HT-29 (cell line): ENCODE results near the gene RBM38. TPM values are rescaled to one million over a fixed set of nuclear protein-coding genes. Genes with fewer than 3 reads are reported as not detected.

Experiments
- DNase-seq: peaks from one replicate; pipeline ENCODE4 v3.0.0-alpha.2; 2015; ENCODE audit warnings: low spot score
- total RNA-seq: library from RNA; depleted of rRNA; stranded (reverse); fragments of >200 nt; shearing (Covaris generic); gene quantifications from 2 replicates; pipeline ENCODE4 v1.2.3, GENCODE V29; 2014

Gene RBM38
- total RNA-seq, 1 experiment from 2014 or later = 102 TPM

DNA sequence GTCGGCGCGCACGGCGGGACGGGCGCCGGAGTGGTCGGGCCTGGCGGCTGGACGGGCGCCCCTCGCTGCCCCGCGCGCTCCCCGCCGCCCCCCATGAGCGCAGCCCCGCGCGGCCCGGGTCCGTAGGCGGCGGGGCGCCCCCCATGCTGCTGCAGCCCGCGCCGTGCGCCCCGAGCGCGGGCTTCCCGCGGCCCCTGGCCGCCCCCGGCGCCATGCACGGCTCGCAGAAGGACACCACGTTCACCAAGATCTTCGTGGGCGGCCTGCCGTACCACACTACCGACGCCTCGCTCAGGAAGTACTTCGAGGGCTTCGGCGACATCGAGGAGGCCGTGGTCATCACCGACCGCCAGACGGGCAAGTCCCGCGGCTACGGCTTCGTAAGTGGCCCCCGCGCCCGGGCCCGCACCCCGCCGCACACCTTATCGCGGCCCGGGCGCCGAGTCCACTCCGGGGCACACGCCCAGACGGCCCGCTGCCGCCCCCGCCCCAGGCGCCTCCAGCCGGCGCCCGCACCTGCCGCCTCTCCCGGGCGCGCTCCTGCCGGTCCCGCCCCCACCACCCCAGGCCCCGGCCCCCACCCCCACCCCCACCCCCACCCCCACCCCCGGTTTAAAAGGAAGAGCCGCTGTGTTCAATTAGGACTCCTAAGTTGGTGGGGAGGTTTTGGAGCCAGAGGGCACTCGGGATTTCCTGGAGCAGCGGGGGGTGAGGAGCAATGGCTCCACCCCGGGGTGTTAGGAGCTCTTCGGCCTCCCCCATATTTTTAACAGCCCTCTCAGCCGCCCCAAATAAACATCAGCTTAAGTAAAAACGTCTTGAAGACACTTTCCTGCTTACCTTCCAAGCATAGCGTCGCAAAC, 474 bp downstream of the RBM38 start:
- DNase-seq = no peak

DNA sequence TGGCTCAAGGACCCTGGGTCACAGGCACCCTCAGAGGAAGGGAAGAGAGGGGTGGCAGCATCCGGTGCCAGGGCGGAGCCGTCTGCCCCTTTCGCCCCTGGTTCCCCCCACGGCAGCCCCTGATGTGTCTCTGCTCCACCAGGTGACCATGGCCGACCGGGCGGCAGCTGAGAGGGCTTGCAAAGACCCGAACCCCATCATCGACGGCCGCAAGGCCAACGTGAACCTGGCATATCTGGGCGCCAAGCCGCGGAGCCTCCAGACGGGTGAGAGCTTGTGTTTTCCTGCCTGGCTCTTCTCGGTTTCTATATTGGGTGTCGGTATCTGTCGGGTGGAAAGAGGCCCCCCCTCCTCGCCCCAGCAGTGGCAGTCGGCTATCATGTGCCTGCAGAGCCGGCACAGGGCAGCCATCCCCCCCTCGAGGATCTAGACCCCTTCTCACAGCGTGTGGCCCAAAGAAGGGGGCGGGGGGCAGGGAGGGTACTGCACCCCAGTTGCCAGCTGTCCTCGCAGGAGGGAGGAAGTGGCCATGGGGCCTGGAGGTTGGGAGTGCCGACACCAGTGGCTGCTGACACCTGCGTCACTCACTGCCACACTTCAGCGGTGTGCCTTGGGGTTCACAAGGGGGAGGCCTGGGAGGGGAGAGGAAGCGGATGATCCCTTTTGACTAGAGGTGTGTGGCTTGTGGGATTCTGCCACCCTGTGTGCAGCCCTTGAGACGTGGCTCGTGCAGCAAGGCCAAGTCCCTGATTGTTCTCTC, 1.5 kb downstream of the RBM38 start:
- peak; percentile 38 for DNase-seq

DNA sequence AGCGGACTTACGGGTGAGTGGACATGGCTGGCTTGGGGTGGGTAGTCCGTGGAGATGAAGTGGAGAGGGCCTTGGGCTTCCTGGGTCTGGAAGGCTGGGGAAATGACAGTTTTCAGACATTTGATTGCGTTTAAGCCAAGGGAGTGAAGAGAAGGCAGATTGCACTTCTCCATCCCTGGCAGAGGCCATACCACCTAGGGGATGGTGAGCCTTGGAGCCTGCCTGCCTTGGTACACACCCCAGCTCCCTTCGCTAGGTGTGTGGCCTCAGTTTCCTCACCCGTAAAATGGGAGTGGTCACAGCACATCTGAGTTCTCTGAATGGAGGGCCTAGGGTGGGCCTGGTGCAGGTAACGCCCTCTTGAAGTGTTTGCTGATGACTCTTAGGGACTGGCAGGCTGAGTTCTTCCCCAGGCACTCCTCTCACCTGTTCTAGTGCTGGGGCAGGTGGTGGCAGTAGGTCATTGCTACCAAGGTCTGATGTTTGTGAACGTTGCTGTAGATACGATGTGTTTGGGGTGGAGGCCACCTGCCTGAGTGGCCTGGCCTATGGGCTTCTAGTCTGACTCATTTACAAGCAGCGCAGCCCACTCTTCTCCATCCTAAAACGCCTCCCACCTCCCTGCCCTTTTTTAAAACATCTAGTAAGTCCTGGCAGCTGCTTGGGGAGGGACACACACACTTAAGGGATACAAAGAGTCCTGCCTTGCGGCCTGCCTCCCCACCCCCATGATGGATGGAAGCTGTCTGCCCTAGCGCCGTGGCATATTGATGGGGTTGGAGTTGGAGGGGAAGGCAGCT, 2.3 kb downstream of the RBM38 start:
- peak; percentile 94 for DNase-seq

DNA sequence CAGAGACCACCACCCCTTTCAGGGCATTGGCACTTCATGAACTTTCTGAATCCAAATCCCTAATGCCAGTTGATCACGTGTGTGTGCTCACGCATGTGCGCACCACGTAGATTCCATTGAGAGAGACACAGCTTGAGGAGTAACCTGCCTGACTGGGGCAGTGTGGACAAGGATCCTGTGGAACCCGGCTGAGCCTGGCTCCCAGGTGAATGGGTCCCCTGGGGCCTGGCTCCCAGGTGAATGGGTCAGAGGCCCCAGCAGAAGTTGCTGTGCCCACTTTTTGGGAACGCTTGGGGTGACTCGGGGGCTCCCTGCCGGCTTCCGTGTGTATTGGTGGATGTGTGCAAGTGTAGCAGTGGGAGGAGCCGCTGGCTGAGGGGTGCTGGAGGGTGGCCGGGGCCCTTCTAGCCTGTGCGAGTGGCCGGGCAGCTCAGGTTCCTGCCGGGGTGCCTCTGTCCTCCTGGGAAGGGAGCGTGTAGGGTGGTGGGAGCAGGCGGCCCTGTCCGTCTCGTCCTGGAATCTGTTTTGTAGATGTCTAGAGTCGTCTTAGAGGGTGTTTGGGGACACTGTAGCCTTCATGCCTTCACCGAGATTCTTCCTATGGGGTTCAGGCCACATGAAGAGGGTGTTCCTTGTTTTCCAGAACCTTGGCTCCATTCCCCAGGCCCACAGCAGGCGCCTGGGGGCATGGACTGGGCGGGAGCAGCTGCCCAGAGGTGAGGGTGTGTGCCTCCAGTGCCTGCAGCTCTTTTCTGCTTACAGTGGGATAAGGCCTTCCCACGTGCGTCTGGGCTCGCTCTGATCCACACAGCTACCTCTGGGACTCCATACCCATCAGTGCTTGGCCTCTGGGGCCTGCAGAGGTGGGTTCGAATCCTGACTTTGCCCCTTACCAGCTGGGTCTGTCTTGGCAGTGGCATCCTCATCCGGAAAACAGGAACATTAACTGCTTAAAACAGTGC, 3.2 kb downstream of the RBM38 start:
- DNase-seq = no peak

DNA sequence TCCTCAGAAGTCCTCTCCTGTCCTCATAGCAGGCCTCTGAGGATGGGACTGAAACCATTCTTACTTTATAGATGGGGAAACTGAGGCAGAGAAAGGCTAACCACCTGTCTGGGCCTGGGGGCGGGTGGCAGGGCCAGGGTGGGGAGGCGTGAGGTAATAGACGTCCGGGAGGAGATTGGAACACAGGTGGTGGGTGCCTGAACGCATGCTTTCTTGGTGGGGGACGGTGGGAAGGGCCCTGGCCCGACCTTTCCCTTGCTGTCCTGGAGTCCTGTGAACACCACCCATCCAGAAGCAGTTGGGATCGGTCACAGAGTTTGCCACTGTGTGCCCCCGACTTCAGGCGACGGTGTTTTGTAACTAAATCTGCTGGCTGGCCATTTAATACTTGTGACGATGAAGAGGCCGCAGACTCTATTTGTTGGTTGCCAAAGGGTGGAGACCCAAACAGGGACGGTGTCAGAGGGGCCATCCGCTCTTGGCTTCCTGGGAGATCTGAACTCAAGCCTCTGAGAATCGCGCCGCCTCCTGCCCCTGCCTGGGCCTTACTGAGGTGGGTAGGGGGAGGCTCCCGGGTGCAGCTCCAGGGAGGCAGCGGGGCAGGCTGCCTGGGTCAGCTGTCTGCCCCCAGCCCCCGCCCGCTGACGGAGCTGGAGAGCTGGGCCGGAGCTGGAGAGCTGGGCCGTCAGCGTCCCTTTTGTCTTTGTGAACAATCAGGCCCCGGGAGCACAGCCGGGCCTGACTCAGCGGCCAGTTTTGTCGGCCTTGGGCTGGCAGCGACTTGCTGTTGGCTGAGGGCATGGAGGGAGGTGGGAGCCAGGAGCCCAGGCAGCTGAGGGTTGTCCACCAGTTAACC, 4.1 kb downstream of the RBM38 start:
- DNase-seq = no peak

DNA sequence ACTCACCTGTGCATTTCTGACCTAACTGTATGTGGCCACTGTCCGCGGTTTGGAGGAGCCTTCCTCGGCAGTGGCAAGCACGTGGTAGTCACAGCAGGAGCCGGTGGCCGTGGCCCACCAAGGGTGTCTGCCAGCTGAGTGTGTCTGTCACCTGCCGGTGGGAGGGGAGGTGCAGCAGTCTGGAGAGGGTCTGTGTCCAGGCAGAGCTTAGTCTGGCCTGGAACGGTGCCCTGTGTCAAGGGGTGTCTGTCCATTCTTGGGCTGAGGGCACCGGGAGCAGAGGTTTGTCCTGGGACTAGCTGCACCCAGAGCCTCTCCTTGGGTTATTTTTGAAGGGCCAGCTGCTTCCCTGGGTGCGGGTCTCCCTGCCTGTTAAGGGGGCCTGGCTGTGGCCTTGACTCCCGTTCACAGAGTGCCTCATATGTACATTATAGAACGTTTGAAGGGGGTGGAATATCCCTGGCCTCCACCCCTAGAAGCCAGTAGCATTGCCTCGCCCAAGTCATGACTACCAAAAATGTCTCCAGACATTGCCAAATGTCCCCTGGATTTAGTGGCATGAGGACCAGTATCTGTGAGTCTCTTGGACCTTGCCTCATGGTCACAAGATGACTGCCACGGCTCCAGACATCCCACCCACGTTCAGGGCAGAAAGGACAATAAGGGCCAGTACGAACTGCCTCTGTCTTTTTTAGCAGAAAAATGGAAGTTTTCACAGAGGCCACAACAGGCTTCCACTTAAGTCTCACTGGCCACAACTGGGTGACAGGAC, 5.2 kb downstream of the RBM38 start:
- no peak for DNase-seq

DNA sequence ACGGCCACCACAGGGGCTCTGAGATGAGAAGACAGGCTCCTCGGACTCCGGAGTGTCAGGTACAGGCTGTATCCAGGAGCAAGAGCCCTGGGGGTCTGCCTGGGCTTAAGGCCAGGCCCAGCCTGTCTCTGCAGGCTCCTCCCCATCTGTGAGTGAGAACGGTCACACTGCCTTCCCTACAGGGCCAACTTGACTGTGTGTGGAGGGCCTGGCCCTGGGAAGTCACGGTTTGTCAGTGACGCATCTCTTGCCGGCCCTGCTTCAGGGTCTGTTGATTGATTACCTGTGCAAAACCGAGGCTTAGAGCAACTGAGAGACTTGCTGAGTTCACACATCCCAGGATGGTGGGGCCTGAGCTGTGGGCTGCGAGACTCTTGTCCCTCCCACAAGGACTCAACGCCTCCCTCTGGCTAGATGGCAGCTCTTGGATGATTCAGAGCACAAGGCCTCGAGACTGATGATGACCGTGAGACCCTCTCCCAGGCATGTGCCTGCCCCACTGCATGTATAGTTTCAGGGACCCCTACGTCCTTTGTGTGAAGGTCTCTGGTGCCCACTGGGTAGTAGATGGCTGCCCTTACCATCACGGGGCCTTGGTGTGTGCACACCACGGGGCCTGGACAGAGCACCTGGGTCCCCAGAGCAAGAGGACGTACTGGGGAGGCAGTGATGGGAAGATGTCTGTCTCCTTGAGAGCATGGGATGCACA, 5.9 kb downstream of the RBM38 start:
- DNase-seq = no peak

DNA sequence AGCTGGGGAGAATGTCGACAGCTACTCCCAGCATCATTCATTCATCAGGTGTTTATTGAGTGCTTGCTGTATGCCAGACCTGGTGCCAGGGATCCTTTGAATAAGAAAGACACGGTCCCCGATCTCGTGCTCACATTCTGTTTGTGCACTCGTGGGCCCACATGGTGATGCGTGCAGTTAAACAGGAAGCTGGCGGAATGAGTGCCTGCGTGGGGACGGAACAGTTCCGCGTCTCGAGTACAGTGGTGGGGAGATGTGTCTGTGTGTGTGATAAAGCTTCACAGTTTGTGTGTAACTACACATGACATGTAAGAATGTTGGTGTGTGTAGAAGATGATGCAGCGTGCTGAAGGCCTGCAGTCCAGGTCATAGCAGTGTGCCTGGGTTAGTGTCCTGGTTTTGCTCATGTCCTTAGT, 6.5 kb downstream of the RBM38 start:
- DNase-seq = no peak

DNA sequence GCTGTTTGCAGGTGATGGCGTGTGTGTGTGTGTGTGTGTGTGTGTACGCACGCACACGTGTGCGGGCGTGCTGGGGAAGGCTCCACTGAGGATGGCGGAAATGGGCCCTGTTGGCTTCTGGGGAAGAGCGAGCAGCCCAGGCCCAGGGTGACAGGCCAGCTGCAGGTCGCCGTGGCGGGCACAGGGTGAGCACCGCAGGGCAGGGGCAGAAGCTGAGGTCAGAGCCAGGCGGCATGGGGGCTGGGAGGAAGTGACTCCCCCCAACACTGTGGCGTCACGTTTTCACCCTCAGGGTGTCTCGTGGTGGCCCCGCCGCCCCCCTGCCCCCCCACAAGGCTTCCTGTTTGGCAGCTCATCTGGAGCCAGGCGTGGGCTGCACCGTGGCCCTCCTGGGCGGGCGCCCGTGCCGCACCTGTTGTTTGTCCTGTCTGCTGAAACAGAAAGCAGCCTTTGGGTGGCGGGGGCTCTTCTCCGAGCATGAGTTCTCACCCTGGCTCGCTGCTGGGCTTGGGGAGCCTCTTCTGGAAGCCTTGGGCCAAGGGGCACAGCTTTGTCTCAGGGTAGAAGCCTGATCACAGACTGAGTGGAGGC, 7.1 kb downstream of the RBM38 start:
- no peak for DNase-seq

DNA sequence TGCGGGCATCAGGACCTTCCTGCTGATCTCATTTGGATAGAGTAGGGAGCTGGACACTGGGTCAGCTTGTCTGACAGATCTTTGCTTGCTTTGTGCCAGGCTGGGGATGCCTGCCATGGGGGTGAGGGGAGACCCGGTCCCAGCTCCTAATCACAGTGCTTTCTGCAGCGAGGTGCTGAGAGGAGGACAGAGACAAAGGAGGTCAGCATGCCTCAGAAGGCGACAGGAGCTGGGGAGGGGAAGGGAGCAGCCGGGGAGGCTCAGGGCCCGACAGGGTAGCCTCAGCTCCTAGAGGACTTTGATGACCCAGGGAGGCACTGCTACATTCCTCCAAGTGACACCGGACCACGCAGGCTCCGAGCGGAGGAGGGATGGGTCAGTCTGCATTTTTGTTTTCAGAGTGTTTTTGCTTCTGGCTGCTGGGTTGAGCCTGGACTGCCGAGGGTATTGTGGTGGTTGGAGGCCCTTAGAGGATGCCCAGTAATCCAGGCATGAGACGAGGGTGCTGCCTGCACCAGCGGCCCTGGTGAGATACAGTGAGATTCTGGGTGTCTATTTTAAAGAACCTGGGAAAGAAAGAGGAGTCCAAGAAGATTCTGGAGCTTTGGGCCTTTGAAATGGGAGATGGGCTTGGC, 7.8 kb downstream of the RBM38 start:
- DNase-seq = no peak

DNA sequence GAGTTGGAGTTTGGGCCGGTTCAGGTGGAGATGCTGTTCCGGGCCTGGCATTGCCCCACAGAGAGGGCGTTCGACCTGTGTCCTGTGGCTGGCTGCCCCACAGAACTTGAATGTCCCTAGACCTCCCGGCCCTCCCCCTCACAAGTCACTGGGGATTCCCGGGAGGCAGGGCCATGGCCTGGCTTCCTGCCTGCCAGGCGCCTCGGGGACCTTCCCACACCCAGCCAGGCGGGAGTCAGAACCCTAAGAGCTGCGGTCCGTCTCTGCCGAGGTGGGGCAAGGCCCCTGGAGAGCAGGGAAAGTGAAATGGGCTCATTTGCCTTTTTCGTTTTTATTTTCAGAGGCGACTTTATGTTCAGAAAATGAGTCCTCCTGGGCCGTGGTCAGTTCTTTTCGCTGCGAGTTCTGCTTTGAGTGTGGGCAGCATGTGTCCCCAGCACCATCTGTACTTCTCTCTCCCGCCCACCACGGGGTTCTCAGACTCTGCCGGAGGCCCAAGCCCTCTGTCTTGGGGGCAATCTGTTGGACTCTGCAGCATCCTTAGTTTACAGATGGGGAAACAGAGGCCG, 8.5 kb downstream of the RBM38 start:
- no peak for DNase-seq

DNA sequence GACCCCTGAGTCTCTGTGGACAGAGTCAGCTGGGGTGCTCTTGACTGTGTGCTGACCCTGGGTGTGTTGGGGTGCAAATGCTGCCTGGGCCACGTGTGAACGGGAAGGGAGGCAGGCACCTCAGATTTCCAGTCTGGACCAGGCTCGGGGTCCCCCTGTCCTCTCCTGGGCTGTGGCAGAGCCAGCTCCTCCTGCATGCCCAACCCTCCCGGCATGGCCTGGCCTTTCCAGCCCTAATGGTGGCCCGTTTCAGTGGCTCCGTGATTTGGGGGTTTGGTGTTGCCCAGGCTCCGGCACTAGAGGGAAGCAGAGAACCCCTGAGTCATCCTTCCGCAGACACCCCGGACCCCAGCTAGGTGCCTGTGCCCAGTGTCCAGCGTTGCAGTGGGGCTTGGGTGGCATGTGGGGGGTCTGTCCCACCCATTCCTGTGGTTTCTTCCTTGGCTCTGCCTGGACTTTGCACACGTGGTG, 9.1 kb downstream of the RBM38 start:
- DNase-seq = no peak

DNA sequence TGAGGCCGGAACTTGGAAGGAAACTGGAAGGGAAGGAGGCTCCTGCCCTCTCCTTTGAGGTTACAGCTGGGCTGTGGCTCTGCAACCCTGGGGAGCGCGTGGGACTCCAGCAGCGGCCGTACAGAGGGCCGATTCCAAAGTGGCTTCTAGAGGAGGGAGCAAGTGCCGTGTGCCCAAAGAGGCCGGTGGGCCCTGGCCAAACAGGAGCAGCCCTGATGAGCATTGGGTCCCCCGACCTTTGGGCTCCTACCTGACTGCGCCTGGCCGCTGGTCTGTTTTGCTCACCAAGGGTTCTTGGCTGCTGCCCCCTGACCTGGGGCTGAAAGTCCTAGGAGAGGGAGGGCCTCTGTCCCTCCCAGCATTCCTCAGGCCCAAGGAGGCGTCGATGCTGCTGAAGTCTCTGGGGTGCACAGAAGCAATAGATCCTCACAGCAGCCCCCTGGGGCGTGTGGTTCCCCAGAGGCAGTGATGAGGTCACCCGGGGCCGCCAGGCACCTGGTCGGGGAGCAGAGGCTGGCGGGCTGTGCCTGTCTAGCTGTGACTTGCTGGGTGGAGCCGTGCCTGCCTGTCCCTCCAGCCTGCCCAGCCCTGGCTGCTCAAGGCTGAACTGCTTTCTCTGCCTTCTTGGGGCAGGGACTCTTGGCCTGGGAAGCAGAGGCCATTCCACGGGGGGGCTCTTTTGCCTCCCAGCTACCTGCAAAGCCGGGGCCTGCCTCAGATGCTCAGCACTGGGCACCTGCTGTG, 9.8 kb downstream of the RBM38 start:
- no peak for DNase-seq

DNA sequence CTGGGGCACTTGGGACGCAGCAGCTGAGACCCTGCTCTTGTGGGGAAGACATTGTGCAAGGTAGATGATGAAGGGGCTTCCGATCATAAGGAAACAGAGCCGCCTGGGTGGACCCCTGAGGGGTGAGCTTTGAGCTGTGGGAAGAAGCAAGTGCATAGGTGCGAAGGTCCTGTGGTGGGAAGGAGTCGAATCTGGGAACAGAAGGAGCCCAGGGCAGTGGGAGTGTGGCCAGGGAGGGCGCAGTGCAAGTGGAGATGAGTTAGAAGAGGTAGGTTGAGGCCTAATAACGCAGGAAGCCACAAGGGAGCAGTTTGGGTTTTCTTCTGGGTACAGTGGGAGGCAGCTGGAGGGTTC, 10.3 kb downstream of the RBM38 start:
- no peak for DNase-seq

DNA sequence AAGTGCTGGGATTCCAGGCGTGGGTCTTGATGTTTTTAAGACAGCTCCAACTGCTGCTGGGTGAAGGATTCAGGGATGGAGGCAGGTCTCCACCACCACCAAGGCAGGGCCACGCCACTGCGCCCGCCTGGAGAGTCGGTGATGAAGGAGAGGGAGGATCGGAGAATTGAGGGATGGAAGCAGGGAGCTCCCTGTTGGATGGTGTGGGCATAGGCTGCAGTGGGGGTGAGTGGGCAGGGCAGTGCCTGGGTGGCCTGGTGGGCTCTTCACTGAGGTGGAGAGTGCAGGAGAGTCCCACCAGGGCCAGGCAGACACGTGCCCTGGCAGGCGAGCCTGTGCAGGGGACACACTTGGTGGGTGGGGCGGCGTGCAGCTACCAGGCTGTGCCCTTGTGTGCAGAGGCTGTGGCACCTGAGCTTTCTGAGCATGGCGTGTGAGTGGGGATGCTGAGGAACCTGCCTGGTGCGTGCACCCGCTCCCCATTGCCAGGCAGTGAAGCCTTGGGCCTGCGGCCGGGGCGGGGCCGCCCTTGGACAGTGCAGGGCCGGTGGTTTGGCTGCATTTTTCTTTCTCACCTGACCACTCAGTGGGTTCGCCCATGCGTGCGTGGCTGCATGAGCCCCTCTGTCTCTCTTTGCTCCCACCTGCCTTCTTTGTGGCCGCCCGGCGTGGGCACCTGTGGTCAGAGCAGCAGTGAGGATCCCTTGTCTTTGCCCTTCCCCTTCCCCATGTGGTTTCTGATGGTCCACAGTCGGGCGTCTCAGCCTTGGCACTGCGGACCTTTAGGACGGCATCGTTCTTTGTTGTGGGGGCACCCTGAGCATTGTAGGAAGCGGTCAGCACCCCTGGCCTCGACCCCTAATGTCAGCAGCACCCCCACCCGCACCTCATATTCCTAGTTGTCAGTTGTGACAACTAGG, 11.3 kb downstream of the RBM38 start:
- DNase-seq = no peak
